MM.1S (cell line): ENCODE data around the gene RNF182.

Experiments
- CTCF ChIP-seq: fragments of 300-600 bp; sonication (generic); IDR thresholded peaks from 2 replicates; pipeline ENCODE4 v1.5.1; 2016; ENCODE audit warnings: antibody characterized with exemption, low read length, mixed read lengths
- EZH2 ChIP-seq: fragments of 300-600 bp; sonication (generic); optimal IDR thresholded peaks from 2 replicates; pipeline ENCODE3; 2017; ENCODE audit warnings: low read depth, mild to moderate bottlenecking, antibody characterized with exemption, low read length, mixed read lengths
- EZH2phosphoT487 ChIP-seq: fragments of 300-600 bp; sonication (generic); IDR thresholded peaks from 2 replicates; pipeline ENCODE4 v1.6.1; 2018; ENCODE audit warnings: antibody characterized with exemption, low read length

- no peak for TF ChIP-seq CTCF
- no peak for TF ChIP-seq EZH2
- no peak for TF ChIP-seq EZH2phosphoT487
These were observed 79.5 kb downstream of the RNF182 start for GRCh38 chr6:14004258-14004657.
